ENCODE results near the gene TNK1. TPM values are rescaled to one million over a fixed set of nuclear protein-coding genes. Genes with fewer than 3 reads are reported as not detected.

Gene TNK1
- total RNA-seq, 1 experiment from 2014 or later, result 10.1 TPM

- Histone ChIP-seq H3K4me2 (ENCODE audit: insufficient read depth, insufficient read length, low read length) (no peak overlapping the region), H3K9me3 (ENCODE audit: control insufficient read depth, low read depth, low read length) (no peaks in the 10 kb centered on the region), H3K4me1 (ENCODE audit: insufficient read depth, low read length) (no peaks in the 10 kb centered on the region), H3K4ac (ENCODE audit: low read depth, low read length) (no peak overlapping the region), H2AFZ (ENCODE audit: low read length) (no peak overlapping the region), H2BK120ac (ENCODE audit: low read depth, low read length, poor library complexity, severe bottlenecking) (no peak overlapping the region), H3T11ph (ENCODE audit: low read length) (no peak overlapping the region), H2BK20ac (ENCODE audit: low read depth, low read length, poor library complexity, severe bottlenecking) (no peak overlapping the region), H3K56ac (ENCODE audit: insufficient read length, low read depth, low read length) (no peak overlapping the region), H4K5ac (ENCODE audit: insufficient read length, low read depth, low read length) (no peak overlapping the region), H4K8ac (replicated peaks; ENCODE audit: insufficient read length, low read depth, low read length) (no peak overlapping the region), H3K79me1 (ENCODE audit: insufficient read depth, low read depth, low read length, poor library complexity, severe bottlenecking) (no peaks in the 10 kb centered on the region), H3K27ac (ENCODE audit: insufficient read length, low read depth, low read length) (no peak overlapping the region), H2BK5ac (ENCODE audit: insufficient read length, low read length) (no peak overlapping the region), H3K23ac (ENCODE audit: insufficient read length, low read depth, low read length) (no peak overlapping the region), H3K9ac (ENCODE audit: extremely low read depth, insufficient read length, low read length) (no peak overlapping the region), H3K18ac (ENCODE audit: insufficient read length, low read depth, low read length) (no peak overlapping the region), H3K79me2 (ENCODE audit: insufficient read depth, low read length) (no peaks in the 10 kb centered on the region), H4K20me1 (ENCODE audit: control insufficient read depth, insufficient read depth, insufficient read length) (no peaks in the 10 kb centered on the region), H2BK15ac (ENCODE audit: low read depth, low read length) (no peak overlapping the region), H3K14ac (ENCODE audit: insufficient read depth, low read length) (no peak overlapping the region; the same call in 1 of the 2 replicates), H2BK12ac (ENCODE audit: insufficient read length, low read depth, low read length) (no peak overlapping the region), H3K27me3 (ENCODE audit: insufficient read depth, low read length) (no peaks in the 10 kb centered on the region; the same call in 1 of the 2 replicates), H3K23me2 (ENCODE audit: insufficient read length, low read depth, low read length, poor library complexity, severe bottlenecking) (no peaks in the 10 kb centered on the region), H2AK5ac (ENCODE audit: insufficient read length, low read length) (no peak overlapping the region), H4K91ac (ENCODE audit: insufficient read length, low read depth, low read length) (no peak overlapping the region)
- peaks cover 17% of the 10 kb centered on the region for H3K27me3 Mint-ChIP-seq (ENCODE audit: low read depth)
- H3K36me3 Mint-ChIP-seq (ENCODE audit: insufficient read depth in 1 of 3, low read depth in 3 of 3), result no peaks in the 10 kb centered on the region
- no peak for DNase-seq
- H3K27ac Mint-ChIP-seq, result no peak overlapping the region
- H3K4me3 Mint-ChIP-seq, result no peak overlapping the region
- WGBS (ENCODE audit: extremely low coverage, insufficient read length, low lambda C conversion rate), result no CpG with 5 or more reads among the region's 7 CpGs
- H3K9me3 Mint-ChIP-seq, result no peaks in the 10 kb centered on the region; a peak in 1 of 5 replicates
- H3K4me1 Mint-ChIP-seq, result no peaks in the 10 kb centered on the region
- no peak for TF ChIP-seq CTCF (conservative IDR thresholded peaks at IDR 0.05)
These were observed 46.7 kb downstream of the TNK1 start for GRCh38 chr17:7427549-7427948.

Data from H9 (cell line).